Nephron progenitor cell (in vitro differentiated cells): ENCODE measurements around the gene SMCHD1.

ENCODE experiments used
- DNase-seq: peaks from one replicate; pipeline ENCODE4 v3.0.0; 2021
- H3K27ac Mint-ChIP-seq: 2 replicates; pipeline ENCODE4 v1.8.0; 2021; ENCODE audit warnings: mild to moderate bottlenecking, moderate library complexity, mixed read lengths
- H3K27me3 Mint-ChIP-seq: 2 replicates; pipeline ENCODE4 v1.8.0; 2021; ENCODE audit warnings: mild to moderate bottlenecking, low read depth, mixed read lengths; ENCODE audit not compliant: poor library complexity
- H3K36me3 Mint-ChIP-seq: 2 replicates; pipeline ENCODE4 v1.8.0; 2021; ENCODE audit warnings: low read depth, mixed read lengths
- H3K4me1 Mint-ChIP-seq: 2 replicates; pipeline ENCODE4 v1.8.0; 2021; ENCODE audit warnings: mixed read lengths
- H3K4me3 Mint-ChIP-seq: 2 replicates; pipeline ENCODE4 v1.8.0; 2021; ENCODE audit warnings: mild to moderate bottlenecking, moderate library complexity, mixed read lengths
- H3K9me3 Mint-ChIP-seq: 2 replicates; pipeline ENCODE4 v1.8.0; 2021; ENCODE audit warnings: mild to moderate bottlenecking, moderate library complexity, mixed read lengths
- CTCF ChIP-seq: fragments of 200-600 bp; sonication (generic); IDR thresholded peaks from 2 replicates; pipeline ENCODE4 v1.5.0; 2021; ENCODE audit warnings: antibody characterized with exemption

Gene SMCHD1

GRCh38 chr18:2746274-2746673, 90.7 kb downstream of the SMCHD1 start:
- Mint-ChIP-seq H3K9me3 (no peaks in the 10 kb centered on the region), H3K36me3 (peaks cover 44% of the 10 kb centered on the region), H3K4me1 (no peaks in the 10 kb centered on the region), H3K27me3 (no peaks in the 10 kb centered on the region), H3K4me3 (no peak overlapping the region), H3K27ac (no peak overlapping the region)
- no peak for DNase-seq
- TF ChIP-seq CTCF = no peak

GRCh38 chr18:2758309-2758708, 102.8 kb downstream of the SMCHD1 start:
- DNase-seq = no peak
- Mint-ChIP-seq H3K4me3 (no peak overlapping the region), H3K4me1 (no peaks in the 10 kb centered on the region), H3K36me3 (peaks cover 27% of the 10 kb centered on the region), H3K27me3 (no peaks in the 10 kb centered on the region), H3K9me3 (no peaks in the 10 kb centered on the region), H3K27ac (no peak overlapping the region)
- TF ChIP-seq CTCF = no peak

GRCh38 chr18:2774669-2775068, 119.1 kb downstream of the SMCHD1 start:
- Mint-ChIP-seq H3K36me3 (peaks cover 68% of the 10 kb centered on the region), H3K4me1 (no peaks in the 10 kb centered on the region), H3K9me3 (no peaks in the 10 kb centered on the region), H3K27ac (no peak overlapping the region), H3K27me3 (no peaks in the 10 kb centered on the region), H3K4me3 (no peak overlapping the region)
- DNase-seq = no peak
- no peak for TF ChIP-seq CTCF

- DNase-seq = no peak
- no peak for TF ChIP-seq CTCF
- Mint-ChIP-seq H3K9me3 (no peaks in the 10 kb centered on the region), H3K27ac (no peak overlapping the region), H3K27me3 (no peaks in the 10 kb centered on the region), H3K4me1 (peaks cover 6% of the 10 kb centered on the region), H3K4me3 (no peak overlapping the region), H3K36me3 (peaks cover 64% of the 10 kb centered on the region)
These were observed 121.1 kb downstream of the SMCHD1 start for GRCh38 chr18:2776601-2777000.

- H3K9me3 Mint-ChIP-seq = no peaks in the 10 kb centered on the region
- no peak for DNase-seq
- H3K4me3 Mint-ChIP-seq = no peak overlapping the region
- H3K36me3 Mint-ChIP-seq = peaks cover 66% of the 10 kb centered on the region
- H3K27me3 Mint-ChIP-seq = no peaks in the 10 kb centered on the region
- H3K27ac Mint-ChIP-seq = no peak overlapping the region
- peaks cover 6% of the 10 kb centered on the region for H3K4me1 Mint-ChIP-seq
- TF ChIP-seq CTCF = no peak
These were observed 121.7 kb downstream of the SMCHD1 start for GRCh38 chr18:2777241-2777640.

GRCh38 chr18:2780750-2781149, 125.2 kb downstream of the SMCHD1 start:
- no peak overlapping the region for H3K4me3 Mint-ChIP-seq
- H3K27ac Mint-ChIP-seq = peak overlapping the region; percentile 84
- peaks cover 63% of the 10 kb centered on the region for H3K36me3 Mint-ChIP-seq
- peaks cover 6% of the 10 kb centered on the region for H3K4me1 Mint-ChIP-seq
- DNase-seq = no peak
- no peaks in the 10 kb centered on the region for H3K27me3 Mint-ChIP-seq
- H3K9me3 Mint-ChIP-seq = no peaks in the 10 kb centered on the region
- TF ChIP-seq CTCF = no peak
